ENCODE results near the gene CDC6.

CDC6 gene, protein sequence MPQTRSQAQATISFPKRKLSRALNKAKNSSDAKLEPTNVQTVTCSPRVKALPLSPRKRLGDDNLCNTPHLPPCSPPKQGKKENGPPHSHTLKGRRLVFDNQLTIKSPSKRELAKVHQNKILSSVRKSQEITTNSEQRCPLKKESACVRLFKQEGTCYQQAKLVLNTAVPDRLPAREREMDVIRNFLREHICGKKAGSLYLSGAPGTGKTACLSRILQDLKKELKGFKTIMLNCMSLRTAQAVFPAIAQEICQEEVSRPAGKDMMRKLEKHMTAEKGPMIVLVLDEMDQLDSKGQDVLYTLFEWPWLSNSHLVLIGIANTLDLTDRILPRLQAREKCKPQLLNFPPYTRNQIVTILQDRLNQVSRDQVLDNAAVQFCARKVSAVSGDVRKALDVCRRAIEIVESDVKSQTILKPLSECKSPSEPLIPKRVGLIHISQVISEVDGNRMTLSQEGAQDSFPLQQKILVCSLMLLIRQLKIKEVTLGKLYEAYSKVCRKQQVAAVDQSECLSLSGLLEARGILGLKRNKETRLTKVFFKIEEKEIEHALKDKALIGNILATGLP

DNA sequence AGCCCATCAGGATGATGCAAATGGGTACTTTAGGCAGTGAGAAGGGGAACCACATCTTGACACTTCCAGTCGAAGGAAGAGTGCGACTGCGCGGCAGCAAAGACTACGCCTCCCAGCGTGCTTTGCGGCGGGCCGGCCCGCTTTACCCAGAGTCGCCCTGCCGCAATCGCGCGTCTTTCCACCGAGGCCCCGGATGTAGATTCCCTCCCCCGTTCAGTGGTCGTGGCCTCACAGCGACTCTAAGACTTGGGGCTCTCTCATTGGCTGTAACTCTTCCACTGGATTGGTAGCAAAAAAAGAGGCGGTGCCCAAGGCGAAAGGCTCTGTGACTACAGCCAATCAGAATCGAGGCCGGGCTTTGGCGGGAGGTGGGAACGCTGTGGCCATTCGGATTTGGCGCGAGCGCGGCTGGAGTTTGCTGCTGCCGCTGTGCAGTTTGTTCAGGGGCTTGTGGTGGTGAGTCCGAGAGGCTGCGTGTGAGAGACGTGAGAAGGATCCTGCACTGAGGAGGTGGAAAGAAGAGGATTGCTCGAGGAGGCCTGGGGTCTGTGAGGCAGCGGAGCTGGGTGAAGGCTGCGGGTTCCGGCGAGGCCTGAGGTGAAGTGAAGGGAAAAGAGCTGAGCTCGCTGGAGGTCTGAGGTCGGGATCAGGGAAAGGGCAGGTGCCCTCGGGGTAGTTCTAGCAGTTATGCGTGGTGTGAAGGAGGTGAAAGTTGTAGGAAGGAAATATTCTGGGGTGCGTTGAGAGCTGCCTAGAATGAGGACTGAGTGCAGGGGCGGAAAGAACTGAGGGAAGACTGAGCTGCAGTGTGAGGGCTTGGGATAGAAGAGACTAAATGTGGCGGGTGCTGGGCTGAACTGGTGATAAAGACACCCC, at the start of gene CDC6:
Gene CDC6, plus strand, starts transcription at position 386 of the 876 bp plus-strand sequence. CDS start 1,542 bp downstream, outside the sequence.
- peak; percentile 99 for DNase-seq (ENCODE audit: low read depth)

DNA sequence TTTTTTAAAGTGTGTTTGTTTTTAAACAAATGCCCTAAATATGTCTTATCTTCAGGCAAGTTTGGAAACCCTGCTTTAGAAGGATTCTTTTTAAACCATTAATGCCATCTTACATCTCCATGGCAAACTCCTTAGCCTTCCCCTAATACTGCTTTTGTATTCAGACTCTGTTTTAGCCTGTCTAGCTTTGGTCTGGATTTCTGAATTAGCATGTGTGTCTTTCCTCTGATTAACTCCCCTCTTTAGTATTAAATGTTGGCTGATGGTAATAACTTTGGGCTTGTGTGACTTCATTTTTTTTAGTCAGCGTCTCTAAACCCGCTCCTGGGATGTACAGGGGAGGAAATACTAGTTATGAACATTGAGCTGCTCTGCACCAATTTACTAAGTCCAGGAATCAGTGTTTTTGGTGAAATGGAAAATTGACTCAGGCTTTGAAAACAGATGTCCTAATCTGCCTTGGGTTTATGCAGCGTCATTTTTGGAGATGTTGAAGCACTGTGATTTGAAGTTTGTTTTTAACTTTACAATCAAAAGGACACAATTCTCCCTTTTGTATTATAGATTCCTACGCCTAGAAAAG, 46.3 kb upstream of the CDC6 start:
- DNase-seq (ENCODE audit: low read depth), result no peak

GRCh38 chr17:40242774-40243173, 44.9 kb upstream of the CDC6 start:
- DNase-seq (ENCODE audit: low read depth), result no peak

GRCh38 chr17:40243761-40244160, 43.9 kb upstream of the CDC6 start:
- DNase-seq (ENCODE audit: low read depth), result no peak

DNA sequence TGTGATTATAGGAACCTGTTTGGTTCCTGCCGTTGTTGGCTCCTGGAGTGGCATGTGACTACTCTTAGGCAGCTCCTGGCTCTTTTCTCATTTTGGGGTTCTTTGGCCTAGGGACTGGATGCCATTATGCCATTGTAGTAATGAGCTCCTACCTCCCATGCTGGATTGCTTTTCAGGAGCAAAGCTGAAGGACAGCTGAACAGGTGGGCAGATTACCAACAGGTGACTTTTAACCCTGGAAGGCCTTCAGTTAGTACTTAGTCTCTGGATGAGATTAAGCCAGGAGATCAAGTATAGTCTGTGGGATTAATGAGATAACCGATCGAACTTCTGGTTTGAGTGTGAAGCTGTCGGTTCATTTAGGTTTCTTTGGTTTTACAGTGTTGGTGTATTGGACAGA, 43.4 kb upstream of the CDC6 start:
- DNase-seq (ENCODE audit: low read depth), result no peak

GRCh38 chr17:40247926-40248495, 39.7 kb upstream of the CDC6 start:
- no peak for DNase-seq (ENCODE audit: low read depth)

DNA sequence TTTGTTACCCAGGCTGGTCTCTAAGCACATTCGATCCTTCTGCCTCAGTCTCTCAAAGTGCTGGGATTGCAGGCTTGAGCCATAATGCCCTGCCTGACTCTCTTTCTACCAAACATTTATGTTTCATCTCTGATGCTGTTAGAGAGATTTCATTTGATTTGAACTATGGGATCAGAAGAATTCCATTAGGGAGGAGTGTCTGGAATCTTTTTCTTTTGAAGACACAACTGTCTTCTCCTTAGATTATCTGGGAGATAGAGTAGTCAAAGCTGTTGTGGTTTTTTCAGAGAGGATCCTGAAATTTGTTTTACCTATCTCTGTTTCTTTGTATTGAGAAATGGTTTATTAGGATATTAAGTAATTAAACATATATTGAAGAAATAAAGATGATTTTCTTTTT, 39.2 kb upstream of the CDC6 start:
- no peak for DNase-seq (ENCODE audit: low read depth)

GRCh38 chr17:40251576-40251975, 36.1 kb upstream of the CDC6 start:
- DNase-seq (ENCODE audit: low read depth), result no peak

GRCh38 chr17:40253565-40253964, 34.1 kb upstream of the CDC6 start:
- no peak for DNase-seq (ENCODE audit: low read depth)

GRCh38 chr17:40259505-40259904, 28.2 kb upstream of the CDC6 start:
- DNase-seq (ENCODE audit: low read depth), result no peak

DNA sequence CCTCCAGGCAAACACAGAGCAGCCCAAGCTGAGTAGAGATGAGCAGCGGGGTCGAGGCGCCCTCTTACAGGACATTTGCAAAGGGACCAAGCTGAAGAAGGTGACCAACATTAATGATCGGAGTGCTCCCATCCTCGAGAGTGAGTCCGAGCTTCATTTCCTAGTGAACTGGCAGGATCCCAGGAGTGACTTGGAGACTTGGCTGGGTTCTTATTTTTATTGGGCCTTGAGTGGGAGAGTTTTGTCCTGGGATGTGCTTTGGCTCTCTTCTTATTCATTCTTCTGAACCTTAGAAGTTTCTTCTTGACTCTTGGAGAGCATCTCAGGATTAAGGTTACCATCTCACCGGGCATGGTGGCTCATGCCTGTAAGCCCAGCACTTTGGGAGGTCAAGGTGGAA, 27.2 kb upstream of the CDC6 start:
- DNase-seq (ENCODE audit: low read depth), result no peak

DNA sequence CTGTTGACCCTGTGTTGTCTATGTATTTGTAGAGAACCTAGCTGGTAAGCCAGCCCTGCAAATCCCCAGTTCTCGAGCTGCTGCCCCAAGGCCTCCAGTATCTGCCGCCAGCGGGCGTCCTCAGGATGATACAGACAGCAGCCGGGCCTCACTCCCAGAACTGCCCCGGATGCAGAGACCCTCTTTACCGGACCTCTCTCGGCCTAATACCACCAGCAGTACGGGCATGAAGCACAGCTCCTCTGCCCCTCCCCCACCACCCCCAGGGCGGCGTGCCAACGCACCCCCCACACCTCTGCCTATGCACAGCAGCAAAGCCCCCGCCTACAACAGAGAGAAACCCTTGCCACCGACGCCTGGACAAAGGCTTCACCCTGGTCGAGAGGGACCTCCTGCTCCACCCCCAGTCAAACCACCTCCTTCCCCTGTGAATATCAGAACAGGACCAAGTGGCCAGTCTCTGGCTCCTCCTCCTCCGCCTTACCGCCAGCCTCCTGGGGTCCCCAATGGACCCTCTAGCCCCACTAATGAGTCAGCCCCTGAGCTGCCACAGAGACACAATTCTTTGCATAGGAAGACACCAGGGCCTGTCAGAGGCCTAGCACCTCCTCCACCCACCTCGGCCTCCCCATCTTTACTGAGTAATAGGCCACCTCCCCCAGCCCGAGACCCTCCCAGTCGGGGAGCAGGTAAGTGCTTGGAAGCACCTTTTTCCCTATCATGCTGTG, 23.1 kb upstream of the CDC6 start:
- DNase-seq (ENCODE audit: low read depth), result no peak

DNA sequence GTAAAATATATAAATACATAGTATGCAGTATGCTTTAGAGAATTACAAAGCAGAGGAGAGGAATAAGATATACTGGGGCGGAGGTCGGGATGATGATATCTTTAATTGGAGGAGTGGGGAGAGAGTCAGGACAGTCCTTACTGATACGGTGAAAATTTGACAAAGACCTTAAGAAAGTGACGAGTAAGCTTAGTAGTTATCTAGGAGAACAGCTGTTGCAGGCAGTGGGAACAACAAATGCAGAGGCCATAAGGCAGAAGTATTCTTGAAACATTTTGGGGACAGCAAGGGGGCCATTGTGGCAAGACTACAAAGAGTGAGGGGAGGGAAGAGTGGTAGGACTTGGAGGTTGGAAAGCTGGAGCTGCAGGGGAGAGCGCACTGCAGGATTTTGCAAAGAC, 22.3 kb upstream of the CDC6 start:
- no peak for DNase-seq (ENCODE audit: low read depth)

GRCh38 chr17:40266882-40267281, 20.8 kb upstream of the CDC6 start:
- no peak for DNase-seq (ENCODE audit: low read depth)

DNA sequence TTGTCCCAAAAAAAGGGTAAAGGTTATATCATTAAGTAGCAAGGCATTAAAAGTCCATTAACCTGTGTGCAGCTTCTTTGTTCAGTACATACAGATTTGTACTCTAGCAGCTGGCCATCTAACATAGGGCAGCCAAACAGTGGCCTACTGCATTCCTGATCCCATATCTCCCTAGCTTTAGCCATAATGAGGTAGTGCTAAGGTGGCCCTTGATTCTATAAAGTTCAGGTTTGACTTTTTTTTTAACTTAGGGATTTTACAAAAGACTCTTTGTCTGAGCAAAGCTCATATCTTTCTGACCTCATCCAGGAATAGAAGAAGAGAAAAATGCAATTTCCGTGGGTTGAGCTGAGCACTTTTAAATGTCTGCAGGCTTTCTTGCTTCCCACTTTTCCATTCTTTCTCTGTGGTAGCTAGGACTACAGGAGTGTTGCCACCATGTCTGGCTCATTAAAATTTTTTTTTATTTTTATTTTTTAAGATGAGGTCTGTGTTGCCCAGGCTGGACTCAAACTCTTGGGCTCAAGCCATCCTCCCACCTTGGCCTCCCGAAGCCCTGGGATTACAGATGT, 19.5 kb upstream of the CDC6 start:
- DNase-seq (ENCODE audit: low read depth), result no peak

DNA sequence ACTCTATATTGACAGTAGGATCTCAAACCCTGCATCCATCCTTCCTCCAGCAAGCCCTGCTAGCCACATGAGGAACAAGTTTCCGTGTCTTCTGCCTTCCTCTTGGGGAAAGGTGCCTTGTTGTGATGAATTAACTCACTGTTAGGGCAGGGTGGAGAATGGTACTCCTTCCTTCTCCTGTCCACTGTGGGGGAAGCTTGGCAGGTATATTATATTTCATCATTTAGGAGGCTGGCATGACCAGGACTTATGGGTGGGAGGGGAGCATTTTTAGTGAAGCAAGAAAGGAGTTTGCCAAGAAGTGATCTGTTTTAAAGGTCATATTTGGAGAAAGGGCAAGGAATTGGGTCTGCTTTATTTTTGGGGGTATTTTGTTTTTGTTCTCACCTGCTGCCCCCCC, 9.3 kb upstream of the CDC6 start:
- no peak for DNase-seq (ENCODE audit: low read depth)

DNA sequence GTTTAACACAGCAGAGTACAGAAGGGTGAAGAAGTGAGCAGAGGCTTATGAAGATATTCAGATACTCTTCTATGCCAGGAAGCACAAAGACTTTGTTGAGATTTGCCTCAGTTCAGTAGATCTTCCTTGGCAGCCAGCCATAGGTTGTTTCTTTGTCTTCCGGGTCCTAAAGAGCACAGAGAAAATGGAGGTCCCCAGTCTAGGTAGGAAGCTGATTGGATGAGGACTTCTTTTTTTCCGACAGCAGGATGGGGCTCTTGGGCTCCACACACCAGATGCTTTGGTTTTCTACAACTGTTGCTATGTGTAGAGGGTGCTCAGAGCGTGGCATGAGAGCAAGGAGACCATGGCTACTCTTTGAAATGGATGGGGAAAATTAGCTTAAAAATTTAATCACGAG, 8.3 kb upstream of the CDC6 start:
- no peak for DNase-seq (ENCODE audit: low read depth)

DNA sequence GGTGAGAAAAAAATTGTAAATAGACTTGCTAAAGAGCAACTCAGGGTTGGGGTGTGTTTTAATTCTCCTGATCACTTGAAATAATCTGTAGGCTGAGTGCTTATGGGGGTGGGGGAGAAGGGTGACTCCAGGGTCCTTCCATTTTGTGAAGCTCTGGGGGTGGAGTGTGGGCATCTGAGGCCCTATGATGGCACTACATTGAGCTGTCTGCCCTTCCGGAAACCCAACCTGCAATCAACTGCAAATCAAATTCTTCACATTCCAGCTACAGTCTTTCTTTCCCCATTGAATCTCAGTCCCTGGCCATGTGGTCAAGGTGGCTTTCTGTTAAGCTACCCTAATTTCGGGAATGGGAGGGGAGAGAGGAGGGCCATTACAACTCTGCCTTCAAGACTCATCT, 6.0 kb upstream of the CDC6 start:
- no peak for DNase-seq (ENCODE audit: low read depth)

DNA sequence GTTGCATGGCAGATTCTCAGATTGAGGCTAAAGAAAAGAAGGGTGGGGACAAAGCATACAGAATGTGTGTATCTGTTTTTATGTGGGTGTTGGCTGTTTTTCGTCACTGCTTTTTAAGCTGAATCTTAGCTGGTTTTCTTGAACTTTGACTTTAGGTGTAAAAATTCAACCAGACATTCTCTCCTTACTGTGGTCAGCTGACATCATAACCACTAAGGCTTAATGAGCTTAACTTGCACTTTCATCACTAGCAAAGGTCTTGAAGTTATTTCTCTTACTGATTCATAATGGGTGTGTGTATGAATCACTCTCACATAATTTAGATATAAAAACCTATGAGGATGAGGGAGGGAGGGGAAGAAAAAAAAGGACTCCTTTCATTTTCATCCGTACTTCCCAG, 4.0 kb upstream of the CDC6 start:
- DNase-seq (ENCODE audit: low read depth), result no peak

GRCh38 chr17:40284085-40284713, 3.5 kb upstream of the CDC6 start:
- no peak for DNase-seq (ENCODE audit: low read depth)

DNA sequence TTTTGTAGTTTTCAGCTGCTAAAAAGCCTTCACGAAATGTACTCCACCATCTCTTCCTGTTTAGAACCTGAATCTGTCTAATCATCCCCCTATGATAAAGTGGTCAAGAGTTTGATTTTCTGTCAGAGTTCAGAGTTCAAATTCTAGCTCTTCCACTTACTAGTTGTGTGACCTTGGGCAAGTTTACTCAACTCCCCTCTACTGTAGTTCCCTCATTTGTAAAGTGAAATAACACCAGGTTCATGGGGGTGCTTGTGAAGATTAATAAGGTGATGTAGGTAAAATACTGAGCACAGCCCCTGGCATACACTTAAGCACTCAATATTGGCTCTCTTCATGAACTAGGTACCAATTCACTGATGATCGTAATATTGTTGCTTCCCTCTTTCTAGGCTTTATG, 1.2 kb upstream of the CDC6 start:
- DNase-seq (ENCODE audit: low read depth), result no peak
